SK-N-DZ (cell line): ENCODE results near the gene IGHMBP2.
A peak's percentile ranks its signal among the peaks of the same experiment; 100 is the strongest.
"Not testable (repeated sequence)": the region's sequence is repeated elsewhere in the genome, so short reads cannot be mapped to it uniquely, and the experiment has no call there.

ENCODE experiments used
- DNase-seq: peaks from one replicate; pipeline ENCODE4 v3.0.0-alpha.2; 2015; ENCODE audit warnings: low spot score

The IGHMBP2 gene

DNA sequence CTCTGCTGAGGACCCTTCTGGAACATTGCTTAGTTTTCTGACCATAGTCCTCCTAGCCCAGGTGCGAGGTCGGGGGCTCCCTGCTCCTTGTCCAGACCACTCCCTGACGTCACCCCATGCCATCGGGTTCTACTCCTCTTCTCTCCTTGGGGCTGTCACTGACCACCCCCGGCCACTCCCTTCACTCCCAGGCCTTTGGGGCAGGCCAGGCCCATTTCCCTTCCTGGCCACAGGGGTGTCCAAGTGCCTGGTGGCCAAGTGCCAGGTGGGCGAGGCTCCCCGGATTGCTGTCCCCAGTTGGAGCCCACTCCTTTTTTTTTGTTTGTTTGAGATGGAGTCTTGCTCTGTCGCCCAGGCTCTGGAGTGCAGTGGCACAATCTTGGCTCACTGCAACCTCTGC is 57.6 kb downstream of the IGHMBP2 start:
- no peak for DNase-seq

DNA sequence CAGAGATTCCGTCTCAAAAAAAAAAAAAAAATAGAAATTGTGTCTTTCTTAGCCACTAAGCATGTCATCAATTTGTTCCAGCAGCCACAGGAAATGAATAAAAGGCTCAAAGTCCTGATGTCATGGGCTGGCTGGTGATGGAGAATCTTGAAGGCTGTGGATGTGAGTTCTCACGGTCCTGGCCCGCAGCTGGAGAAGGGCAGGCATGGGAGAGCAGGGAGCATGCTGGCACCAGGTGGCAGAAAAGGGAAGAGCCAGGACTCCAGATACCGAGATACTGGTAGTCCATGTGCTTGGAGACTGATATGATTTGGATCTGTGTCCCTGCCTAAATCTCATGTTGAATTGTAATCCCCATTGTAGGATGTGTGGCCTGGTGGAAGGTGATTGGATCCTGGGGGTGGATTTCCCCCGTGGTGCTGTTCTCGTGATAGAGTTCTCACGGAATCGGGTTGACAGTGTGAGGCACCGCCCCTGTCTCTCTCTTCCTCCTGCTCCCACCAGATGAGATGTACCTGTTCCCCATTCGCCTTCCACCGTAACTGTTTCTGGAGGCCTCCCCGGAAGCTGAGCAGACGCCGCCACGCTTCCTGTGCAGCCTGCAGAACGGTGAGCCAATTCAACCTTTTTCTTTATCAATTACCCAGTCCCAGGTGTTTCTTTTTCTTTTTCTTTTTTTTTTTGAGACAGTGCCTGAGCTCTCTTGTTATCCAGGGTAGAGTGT is 59.0 kb downstream of the IGHMBP2 start:
- no peak for DNase-seq

DNA sequence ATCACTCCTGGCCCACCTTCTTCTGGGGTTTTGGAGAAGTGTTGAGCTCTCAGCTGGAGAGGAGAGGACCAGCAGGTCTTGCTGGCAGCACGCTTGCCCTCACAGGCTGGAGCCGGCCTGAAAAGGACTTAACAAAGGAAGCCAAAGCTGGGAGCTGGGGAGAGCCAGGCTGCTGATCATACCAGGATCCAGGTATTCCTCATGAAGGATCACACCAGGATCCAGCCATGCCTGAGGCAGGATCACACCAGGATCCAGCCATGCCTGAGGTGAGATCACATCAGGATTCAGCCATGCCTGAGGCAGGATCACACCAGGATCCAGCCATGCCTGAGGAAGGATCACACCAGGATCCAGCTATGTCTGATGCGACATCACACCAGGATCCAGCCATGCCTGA is 60.1 kb downstream of the IGHMBP2 start:
- no peak for DNase-seq

DNA sequence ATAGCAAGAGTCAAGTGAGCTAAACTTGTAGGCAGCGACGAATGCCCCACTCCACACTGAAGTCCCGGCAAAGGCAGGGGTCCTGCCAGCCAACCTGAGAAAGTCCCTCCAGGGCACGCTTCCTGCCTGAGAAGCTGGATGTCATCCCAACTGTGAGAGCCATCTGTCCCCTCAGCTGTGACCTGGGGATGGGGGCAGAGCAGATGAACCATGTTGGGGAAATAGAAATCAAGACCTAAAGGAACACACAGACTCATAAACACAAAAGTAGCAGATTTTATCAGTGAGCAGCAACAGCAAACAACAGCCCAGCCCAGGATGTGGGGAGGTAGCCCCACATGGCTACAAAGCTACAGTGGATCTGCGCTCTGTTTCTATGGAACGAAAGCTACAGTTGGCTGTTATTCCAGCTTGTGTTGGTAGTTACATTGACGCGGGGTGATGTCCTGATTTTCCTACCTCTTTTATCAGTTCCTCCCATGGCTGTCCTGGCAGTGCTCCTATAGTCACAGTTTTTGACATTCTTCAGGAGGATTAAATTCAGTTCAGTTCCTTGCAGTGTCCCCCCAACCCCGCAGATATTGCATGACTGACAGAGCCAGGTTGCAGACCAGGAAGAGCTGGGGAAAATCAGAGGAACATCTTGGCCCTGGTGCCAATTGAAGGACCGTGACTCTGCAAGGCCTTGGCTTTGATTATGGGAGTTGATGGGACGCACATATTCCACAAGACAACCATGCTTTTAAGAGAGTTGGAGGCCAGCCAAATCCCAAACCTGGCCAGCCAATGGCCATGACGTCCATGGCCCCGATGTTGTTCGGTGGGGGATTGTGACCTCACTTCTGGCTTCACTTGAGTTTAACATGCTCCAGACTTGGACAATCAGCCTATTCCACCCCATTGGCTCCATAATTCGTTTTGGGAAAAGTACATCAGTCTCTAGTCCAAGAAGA is 62.5 kb downstream of the IGHMBP2 start:
- no peak for DNase-seq

DNA sequence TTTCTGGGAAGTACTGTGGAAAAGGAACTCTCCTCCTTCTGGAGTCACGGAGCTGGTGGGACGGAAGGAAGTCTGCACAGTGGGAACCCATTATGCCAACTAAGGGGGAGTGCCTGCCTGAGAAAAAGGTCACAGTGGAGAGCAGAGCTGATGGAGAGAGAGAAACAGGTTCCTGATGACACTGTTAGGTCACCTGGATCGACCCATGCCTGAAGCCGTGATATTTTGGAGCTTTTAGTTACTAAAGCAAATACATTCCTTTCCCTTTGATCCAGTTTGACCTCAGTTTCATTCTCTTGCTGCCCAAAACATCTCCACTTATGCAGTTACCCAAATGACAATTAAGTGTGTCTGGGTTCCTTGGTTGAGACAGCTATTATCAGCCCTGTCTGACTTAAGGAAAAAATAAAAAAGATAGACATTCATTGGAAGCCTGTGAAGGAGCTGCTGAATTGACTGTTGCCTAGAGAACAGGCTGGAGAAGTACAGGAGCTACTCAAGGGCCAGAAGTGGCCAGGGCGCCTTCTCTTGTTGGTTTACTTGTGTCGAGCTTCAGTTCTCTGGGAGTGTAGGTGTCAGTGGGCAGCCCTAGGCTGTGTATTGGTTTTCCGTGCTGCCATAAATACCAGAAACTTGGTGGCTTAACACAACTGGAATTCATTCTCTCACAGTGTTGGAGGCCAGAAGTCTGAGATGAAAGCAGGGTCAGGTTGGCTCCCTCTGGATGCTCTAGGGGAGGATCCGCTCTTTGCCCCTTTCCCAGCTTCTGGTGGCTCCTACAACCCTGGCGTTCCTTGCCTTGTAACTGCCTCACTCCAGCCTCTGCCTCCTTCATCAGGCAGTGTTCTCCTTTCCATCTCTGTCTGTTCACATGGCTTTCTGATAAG is 63.4 kb downstream of the IGHMBP2 start:
- DNase-seq, result no peak

DNA sequence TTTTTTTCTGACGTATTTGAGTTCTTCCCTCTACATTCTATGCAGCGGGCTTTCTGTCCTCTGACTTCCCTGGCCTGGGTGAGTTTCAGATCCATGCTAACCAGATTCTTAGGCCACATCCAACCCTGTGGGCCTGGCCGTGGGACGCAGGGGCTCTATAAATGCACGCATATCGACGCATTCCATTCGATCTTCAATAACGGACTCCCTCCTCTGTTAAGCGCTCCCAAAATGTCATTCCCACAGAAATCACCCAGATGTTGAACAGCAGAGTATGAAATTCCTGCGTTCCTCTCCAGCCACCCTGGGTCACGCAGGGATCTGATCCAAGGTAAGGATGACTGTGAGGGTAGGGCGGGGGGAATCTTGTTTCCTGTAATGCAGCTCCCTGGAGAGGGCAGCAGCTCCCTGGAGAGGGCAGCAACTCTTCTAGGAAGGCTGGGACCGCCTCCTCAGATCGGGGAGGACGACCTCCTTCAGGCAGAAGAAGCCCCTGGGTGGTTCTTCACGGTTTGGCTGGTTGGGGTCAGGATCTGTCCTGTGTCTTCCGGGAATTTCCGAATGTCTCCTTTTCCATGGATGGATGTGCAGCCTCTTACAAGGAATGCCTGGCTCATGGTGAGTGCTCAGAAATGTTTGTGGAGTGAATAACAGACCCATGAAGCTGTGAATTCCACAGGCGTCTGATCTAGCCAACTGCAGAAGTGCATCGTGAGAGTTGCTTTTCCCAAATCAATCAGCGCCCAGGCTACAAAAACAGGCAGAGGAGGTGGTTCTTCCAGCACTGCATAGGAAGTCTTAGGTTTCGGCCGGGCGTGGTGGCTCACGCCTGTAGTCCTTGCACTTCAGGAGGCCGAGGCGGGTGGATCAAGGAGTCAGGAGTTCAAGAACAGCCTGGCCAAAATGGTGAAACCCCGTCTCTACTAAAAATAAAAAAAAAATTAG is 64.9 kb downstream of the IGHMBP2 start:
- no peak for DNase-seq

DNA sequence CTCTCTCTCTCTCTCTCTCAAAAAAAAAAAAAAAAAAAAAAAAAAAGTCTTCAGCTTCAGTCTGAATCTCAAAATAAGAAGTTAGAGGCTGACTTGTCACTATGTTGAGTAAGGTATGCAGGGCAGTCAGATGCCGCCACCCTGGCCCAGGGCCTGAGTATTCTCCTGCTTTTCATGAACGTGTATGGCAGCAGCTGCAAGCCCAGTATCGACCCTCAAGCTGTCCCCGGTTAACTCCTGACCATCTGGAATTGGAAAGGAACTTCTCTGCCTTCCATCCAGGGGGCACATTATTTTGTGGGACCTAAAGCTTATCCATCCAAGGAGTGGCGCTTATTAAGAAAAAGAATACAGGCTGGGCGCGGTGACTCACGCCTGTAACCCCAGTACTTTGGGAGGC is 65.7 kb downstream of the IGHMBP2 start:
- no peak for DNase-seq

DNA sequence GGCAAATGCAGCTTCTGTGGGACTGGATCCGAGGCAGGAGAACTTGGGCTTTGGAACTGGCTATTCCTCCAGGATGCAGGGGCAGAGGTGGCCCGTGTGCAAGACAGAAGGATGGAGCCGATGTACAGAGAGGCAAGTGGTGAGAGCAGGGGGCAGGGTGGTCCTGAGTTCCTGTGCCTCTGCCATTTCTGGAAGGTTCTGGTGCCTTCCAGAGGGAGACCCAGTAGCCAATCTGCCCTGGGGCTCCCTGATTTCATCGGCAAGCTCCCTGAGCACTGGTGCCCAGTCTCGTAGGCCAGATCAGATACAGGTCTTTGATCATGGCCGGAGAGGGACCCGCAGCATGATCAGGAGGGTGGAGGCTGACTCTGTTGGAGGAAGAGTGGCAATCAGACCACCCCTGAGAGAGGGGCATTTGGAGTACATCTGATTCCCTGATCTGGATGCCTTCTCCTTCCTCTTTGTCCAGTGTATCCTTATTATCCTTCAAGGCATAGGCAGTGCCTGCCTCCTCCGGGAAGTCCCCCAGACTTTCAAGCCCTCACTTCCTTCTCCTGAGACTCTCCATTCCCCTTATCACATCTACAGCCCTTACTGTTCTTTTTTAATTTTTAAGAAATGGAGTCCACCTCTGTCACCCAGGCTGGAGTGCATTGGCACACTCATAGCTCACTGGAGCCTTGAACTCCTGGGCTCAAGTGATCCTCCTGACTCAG is 67.4 kb downstream of the IGHMBP2 start:
- no peak for DNase-seq

DNA sequence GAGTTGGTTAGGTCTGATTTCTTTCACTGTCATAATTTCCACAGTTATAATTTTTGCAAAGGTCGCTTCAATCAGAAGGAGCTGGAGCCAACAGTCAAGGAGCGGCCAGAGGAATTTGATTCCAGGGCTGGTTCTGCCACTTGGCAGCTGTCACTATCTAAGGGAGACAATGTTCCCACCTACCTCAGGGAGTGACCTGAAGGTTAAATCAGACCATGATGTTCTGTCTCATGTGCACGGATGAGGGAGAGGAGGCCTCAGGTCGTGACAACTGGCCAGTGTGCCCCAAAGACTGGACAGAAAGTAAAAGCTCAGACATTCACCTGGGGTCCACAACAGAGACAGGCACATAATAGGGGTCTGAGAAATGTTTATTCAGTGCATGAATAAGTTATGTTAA is 69.5 kb downstream of the IGHMBP2 start:
- no peak for DNase-seq

DNA sequence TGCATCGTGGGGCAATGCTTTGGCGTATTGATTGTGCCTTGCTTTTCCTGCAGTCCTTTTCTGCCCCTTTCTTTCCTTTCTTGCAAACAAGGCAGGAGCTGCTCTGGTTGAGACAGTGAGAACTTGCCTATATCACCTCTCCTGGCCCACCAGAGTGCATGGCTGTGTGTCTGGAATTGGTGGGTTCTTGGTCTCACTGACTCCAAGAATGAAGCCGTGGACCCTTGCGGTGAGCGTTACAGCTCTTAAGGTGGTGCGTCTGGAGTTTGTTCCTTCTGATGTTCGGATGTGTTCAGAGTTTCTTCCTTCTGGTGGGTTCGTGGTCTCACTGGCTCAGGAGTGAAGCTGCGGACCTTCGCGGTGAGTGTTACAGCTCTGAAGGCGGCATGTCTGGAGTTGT is 70.0 kb downstream of the IGHMBP2 start:
- not testable (repeated sequence) for DNase-seq

DNA sequence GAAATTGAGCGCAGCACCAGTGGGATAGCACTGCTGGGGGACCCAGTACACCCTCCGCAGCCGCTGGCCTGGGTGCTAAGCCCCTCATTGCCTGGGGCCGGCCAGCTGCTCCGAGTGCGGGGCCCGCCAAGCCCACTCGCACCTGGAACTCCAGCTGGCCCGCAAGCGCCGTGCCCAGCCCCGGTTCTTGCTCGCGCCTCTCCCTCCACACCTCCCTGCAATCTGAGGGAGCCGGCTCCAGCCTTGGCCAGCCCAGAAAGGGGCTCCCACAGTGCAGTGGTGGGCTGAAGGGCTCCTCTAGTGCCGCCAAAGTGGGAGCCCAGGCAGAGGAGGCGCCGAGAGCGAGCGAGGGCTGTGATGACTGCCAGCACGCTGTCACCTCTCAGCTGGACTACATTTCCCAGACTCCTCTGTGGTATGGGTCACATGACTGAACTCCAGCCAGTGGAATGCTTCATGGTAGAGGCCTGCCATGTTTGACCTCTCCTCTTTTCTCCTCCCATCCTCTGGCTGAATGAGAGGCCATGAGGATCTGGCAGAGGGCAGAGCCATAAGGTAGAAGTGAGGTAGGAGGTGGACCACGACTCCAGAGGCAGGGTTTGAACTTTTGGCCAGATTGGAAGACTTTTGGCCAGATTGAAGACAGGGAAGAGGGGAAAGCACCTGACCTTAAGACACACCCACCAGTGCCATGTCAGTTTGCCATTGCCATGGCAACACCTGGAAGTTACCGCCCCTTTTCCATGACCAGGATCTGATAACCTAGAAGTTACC is 70.9 kb downstream of the IGHMBP2 start:
- DNase-seq, result peak; percentile 71

DNA sequence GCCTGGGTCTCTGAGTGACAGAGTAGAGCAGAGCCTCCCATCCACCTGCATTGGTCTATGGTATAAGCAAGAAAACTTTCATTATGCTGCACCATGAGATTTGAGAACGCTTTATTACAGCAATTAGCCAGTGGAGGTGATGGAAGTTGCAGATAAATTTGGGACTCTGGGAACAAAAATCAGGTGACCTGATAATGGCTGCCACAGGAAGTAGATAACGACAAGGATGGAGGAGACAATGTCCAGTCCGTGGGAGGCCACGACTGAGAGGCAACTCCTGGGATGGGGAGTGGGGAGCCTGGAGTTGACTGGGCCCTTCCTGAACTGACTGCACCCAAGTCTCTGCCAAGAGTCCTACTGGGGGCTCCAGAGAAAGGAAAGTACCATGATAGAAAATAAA is 72.4 kb downstream of the IGHMBP2 start:
- no peak for DNase-seq

DNA sequence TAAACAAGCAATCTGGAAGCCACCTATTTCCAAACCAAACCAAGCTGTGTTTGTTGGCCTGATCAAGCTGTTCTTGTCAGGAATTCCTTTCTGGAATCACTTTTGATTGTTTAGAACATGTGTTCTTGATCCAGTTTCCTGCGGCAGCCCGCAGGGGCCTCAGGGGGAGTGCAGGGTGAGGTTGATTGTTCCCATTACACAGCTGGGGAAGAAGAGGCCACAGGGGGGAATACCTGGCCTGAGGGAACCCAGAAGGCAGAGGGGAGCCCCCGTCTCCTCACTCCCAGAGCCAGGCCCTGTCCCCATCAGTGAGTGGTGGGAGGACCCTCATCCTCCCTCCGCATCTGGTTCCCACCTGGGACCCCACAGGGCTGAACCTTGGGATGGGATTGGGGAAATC is 72.9 kb downstream of the IGHMBP2 start:
- DNase-seq, result no peak

DNA sequence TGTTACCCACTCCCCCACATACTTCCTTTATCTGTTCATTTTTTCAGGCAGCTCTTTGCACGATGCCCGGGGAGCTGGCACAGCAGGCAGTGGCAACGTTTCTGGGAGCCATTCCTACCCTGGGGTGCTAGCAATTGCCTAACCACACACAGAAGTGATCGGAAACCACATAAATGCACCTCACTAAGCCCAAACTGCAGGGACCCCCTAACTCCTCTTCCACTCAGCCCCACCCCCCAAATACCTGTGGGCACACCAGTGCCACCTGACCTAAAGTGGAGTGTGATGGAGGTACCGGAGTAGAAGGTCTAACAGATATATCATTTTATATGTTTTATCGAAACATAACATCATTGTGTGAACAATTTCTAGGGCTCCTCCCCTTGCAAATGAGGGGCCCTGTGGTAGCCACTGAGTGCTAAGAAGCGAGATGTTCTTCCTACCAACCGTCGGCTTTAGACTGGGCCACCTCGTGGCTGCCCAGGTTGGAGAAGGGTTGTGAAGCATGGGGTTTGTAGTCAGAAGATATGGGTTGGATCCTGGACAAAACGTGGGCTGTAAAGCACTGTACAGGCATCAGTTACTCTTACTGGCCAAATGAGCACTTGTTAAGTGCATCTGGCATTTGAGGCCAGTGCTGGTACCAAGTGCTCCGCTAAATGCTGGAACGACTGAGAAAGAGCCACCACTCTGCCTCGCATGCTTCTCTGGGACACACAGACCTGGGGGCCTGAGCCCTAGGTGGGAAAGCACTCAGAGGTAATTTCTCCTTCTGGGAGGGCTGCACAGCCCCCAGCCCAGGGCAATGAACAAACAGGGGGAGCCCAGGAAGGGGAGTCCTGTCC is 74.3 kb downstream of the IGHMBP2 start:
- DNase-seq, result no peak

DNA sequence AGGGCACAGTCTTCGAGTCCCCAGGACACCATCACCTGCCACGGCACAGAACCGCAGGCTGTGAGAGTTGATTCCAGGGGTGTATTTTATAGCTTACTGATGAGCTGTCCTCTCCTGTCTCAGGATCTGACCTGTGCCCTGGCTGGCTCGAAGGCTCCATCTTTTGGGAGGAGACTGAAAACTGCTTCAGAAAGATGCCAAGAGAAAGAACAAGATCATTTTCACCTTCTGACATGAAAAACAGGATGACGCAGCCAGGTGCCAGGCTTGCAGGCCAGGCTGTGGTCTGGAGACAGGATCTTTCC is 74.9 kb downstream of the IGHMBP2 start:
- no peak for DNase-seq

DNA sequence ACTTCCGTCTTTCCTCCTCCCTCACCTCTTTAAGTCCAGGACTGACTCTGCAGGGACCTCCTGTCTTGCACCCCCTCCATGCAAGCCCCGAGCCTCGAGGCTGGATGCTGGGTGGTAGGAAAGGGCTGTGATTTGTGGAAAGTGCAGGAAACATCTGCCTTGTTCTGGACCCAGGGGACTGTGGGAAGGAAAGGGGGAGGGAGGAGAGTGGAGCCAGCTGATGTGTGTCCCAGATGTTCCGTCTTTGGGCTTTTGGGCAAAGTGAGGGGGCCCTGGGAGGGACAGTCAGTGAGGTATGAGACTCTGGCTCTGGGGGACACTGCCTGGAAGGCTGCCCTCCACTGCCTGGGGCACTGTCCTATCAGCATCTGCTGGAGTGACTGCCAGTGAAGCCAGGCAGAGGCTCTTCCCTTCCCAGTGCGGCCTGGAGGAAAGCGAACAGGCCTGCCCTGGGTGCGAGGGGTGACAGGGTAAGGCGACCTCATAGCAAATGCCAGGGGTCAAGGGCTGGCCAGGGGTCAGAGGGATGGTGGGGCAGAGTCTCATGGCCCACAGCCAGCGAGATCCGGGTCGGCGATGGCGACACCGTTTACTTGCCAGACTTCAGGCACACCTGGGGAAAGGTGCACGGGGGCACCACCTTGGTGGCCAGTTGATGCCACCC is 75.4 kb downstream of the IGHMBP2 start:
- no peak for DNase-seq

DNA sequence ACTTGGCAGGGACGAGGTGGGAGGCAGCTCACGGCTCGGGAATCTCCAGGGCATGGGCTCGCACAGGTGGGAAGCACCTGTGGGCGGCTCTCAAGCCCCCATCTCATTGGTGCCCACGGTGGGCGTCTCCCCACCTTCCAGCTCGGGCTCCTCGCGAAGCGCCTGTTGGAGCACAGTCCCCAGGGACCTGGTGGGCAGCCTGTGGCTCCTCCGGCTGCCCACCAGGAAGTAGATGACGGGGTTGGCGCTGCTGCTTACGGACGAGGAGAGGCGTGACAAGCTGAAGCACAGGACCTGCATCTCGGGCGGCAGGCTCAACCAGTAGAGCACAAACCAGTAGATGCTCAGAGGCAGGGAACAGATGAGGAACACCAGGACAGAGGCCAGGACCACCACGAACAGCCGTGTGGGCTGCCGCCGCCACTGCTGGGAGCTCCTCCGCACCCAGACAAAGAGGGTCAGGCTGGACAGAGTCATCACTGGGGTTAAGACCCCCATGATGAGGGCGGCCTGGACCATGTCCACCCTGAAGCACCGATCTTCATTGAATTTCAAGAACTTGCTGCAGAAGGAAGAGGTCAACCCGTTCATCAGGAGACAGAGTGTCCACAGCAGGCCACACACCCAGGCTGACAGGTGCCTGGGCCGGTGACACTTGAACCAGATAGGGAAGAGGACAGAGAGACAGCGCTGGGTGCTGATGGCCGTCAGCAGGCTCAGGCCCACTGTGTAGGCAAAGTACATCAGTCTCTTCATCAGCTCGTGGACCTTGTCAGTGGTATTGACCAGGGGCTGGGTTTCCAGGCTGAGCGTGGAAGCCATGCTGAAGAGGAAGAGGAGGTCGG is 76.5 kb downstream of the IGHMBP2 start:
- DNase-seq, result no peak
